ENCODE results near the gene PTPRD. TPM values are rescaled to one million over a fixed set of nuclear protein-coding genes. Genes with fewer than 3 reads are reported as not detected.

PTPRD gene
- total and polyA plus RNA-seq, 9 of the 15 experiments (the other 6 are each of a cell fraction or from before 2014, with no cell fraction given): 0.11 TPM; not detected in 8

GRCh38 chr9:9521033-9521779 is 1091.6 kb downstream of the PTPRD start:
- Histone ChIP-seq H3K4me3 (no peak overlapping the region), H3K79me2 (ENCODE audit: control insufficient read depth, insufficient read depth, low read length) (no peaks in the 10 kb centered on the region), H3K4me1 (replicated peaks in 1 of 2; ENCODE audit: control insufficient read depth in 2 of 2, insufficient read depth in 2 of 2, low read length in 2 of 2) (no peaks in the 10 kb centered on the region), H3K4me2 (ENCODE audit: insufficient read depth, low read length) (no peak overlapping the region), H3K9me1 (ENCODE audit: control insufficient read depth, insufficient read depth, low read length) (no peaks in the 10 kb centered on the region), H3K9ac (ENCODE audit: insufficient read depth in 1 of 2, low read depth in 2 of 2, low read length in 2 of 2) (no peak overlapping the region), H3K27me3 (ENCODE audit: control insufficient read depth in 2 of 2, insufficient read depth in 2 of 2, low read length in 2 of 2) (no peaks in the 10 kb centered on the region), H2AFZ (ENCODE audit: low read depth, low read length) (no peak overlapping the region), H3K27ac (ENCODE audit: extremely low read depth, low read depth, low read length) (no peak overlapping the region), H3K9me3 (replicated peaks; ENCODE audit: control insufficient read depth, insufficient read depth, low read depth, low read length) (no peaks in the 10 kb centered on the region), H3K36me3 (ENCODE audit: control insufficient read depth, insufficient read depth, low read length) (no peaks in the 10 kb centered on the region), H4K20me1 (replicated peaks; ENCODE audit: control insufficient read depth, insufficient read depth, low read length) (no peaks in the 10 kb centered on the region)
- FAIRE-seq: no peak
- no peak for ATAC-seq
- ChIA-PET CTCF (ENCODE audit: low intra/inter-chr PET ratio) (no interaction called here), POLR2A (no interaction called here)
- DNase-seq (ENCODE audit: extremely low read depth in 1 of 4, low spot score in 3 of 4): no peak
- 4% methylated on average over 5 of the region's 5 CpGs for WGBS (ENCODE audit: insufficient coverage, low coverage, missing lambda C conversion rate)
- TF ChIP-seq SMARCE1 (IDR thresholded peaks at IDR 0.05): no peak
- TF ChIP-seq ZNF384 (IDR thresholded peaks at IDR 0.05; ENCODE audit: low read depth, low read length): no peak
- TF ChIP-seq HMGXB4 (CRISPR knock-in tag; IDR thresholded peaks at IDR 0.05): no peak
- no peak for TF ChIP-seq ZNF133 (CRISPR knock-in tag; IDR thresholded peaks at IDR 0.05)
- TF ChIP-seq ZNF239 (CRISPR knock-in tag; IDR thresholded peaks at IDR 0.05): no peak
- no peak for TF ChIP-seq YBX1 (IDR thresholded peaks at IDR 0.05)
- TF ChIP-seq HMG20B (CRISPR knock-in tag; IDR thresholded peaks at IDR 0.05): no peak
- no peak for TF ChIP-seq ZBTB2 (IDR thresholded peaks at IDR 0.05)
- BruUV-seq (replicated peaks): no TSS peak
- intact Hi-C loops (cut with micrococcal nuclease): no loop called here
- in situ Hi-C loops (cut with MboI): no loop called here
